Left ventricle myocardium superior (tissue), 1 donor: ENCODE results near the gene GFPT2. TPM values are rescaled to one million over a fixed set of nuclear protein-coding genes. Genes with fewer than 3 reads are reported as not detected.

Experiments used
- ATAC-seq: fragments of 200-7000 bp; cut with Tn5 transposase; one replicate; pipeline ENCODE4 v1.9.1; 2020; ENCODE audit warnings: mild to moderate bottlenecking, moderate library complexity
- DNase-seq: peaks from one replicate; pipeline ENCODE4 v3.0.0-alpha.2; 2020
- intact Hi-C: fragments of 100-400 bp; cut with micrococcal nuclease; formaldehyde crosslinking; loops from one replicate; pipeline ENCODE4 v1.11.0; 2022
- total RNA-seq: library from RNA; stranded (reverse); fragmentation: NEBNext Ultra II Directional; extraction: Animal tissue kit (Norgen Biotek cat#: 25700); gene quantifications from one replicate; pipeline ENCODE4 v1.2.1, GENCODE V29; 2021
- donor health status: DM: no; HTN: yes; CAD: no; lungs with severe emphysema.

The GFPT2 gene
- total RNA-seq, 1 donor from 2014 or later = 15.3 TPM

- intact Hi-C loops = no loop called here
- no peak for ATAC-seq
- no peak for DNase-seq
Observed at GRCh38 chr5:180358179-180358578, 5.0 kb upstream of the GFPT2 start.

GRCh38 chr5:180354966-180355365 lies 1.8 kb upstream of the GFPT2 start:
- ATAC-seq = no peak
- no peak for DNase-seq
- intact Hi-C loops = no loop called here

- DNase-seq (no peak), ATAC-seq (no peak)
- intact Hi-C loops = no loop called here
Observed at GRCh38 chr5:180353980-180354452, 880 bp upstream of the GFPT2 start.

GRCh38 chr5:180352116-180353047 lies 754 bp downstream of the GFPT2 start:
- intact Hi-C loops = no loop called here
- DNase-seq = peak; percentile 74
- peak; percentile 52 for ATAC-seq

GRCh38 chr5:180350711-180351465 lies 2.2 kb downstream of the GFPT2 start:
- ATAC-seq (no peak), DNase-seq (no peak)
- intact Hi-C loops = no loop called here

- DNase-seq (no peak), ATAC-seq (no peak)
- intact Hi-C loops = no loop called here
Observed at GRCh38 chr5:180350296-180350695, 2.8 kb downstream of the GFPT2 start.

GRCh38 chr5:180349391-180349790 lies 3.7 kb downstream of the GFPT2 start:
- ATAC-seq = no peak
- no peak for DNase-seq
- intact Hi-C loops = no loop called here

- DNase-seq = no peak
- intact Hi-C loops = no loop called here
- no peak for ATAC-seq
Observed at GRCh38 chr5:180348336-180348735, 4.8 kb downstream of the GFPT2 start.

GRCh38 chr5:180347702-180348101 lies 5.4 kb downstream of the GFPT2 start:
- DNase-seq = no peak
- intact Hi-C loops = no loop called here
- ATAC-seq = no peak

GRCh38 chr5:180346358-180346757 lies 6.8 kb downstream of the GFPT2 start:
- intact Hi-C loops = no loop called here
- no peak for ATAC-seq
- peak; percentile 23 for DNase-seq

GRCh38 chr5:180345781-180346180 lies 7.4 kb downstream of the GFPT2 start:
- ATAC-seq = no peak
- DNase-seq = peak; percentile 22
- intact Hi-C loops = no loop called here

GRCh38 chr5:180345186-180345585 lies 8.0 kb downstream of the GFPT2 start:
- intact Hi-C loops = no loop called here
- ATAC-seq (no peak), DNase-seq (peak; percentile 24)

- DNase-seq (no peak), ATAC-seq (no peak)
- intact Hi-C loops = no loop called here
Observed at GRCh38 chr5:180344696-180344999, 8.5 kb downstream of the GFPT2 start.

- intact Hi-C loops = no loop called here
- DNase-seq (peak; percentile 58), ATAC-seq (peak; percentile 61)
Observed at GRCh38 chr5:180343831-180344695, 9.1 kb downstream of the GFPT2 start.

- ATAC-seq (no peak), DNase-seq (no peak)
- intact Hi-C loops = no loop called here
Observed at GRCh38 chr5:180343110-180343830, 9.9 kb downstream of the GFPT2 start.

GRCh38 chr5:180341595-180341994 lies 11.5 kb downstream of the GFPT2 start:
- ATAC-seq = no peak
- no peak for DNase-seq
- intact Hi-C loops = no loop called here

GRCh38 chr5:180340856-180341255 lies 12.3 kb downstream of the GFPT2 start:
- DNase-seq = no peak

GRCh38 chr5:180339583-180340183 lies 13.5 kb downstream of the GFPT2 start:
- no peak for DNase-seq
- intact Hi-C loops = no loop called here
- ATAC-seq = no peak

More at GRCh38 chr5:180340856-180341255, 12.3 kb downstream of the GFPT2 start:
- intact Hi-C loops = no loop called here
- ATAC-seq = no peak
